Measurements from ENCODE around the gene GPR37L1. TPM values are rescaled to one million over a fixed set of nuclear protein-coding genes. Genes with fewer than 3 reads are reported as not detected.

GPR37L1 gene
- total RNA-seq, 1 donor from 2014 or later = 0.09 TPM

GRCh38 chr1:202104073-202104472, 18.6 kb upstream of the GPR37L1 start:
- peak overlapping the region; percentile 33 for H3K27ac Mint-ChIP-seq
- DNase-seq (ENCODE audit: low spot score in 2 of 2, unreplicated experiment in 2 of 2) = no peak
- TF ChIP-seq CTCF (IDR thresholded peaks at IDR 0.05; ENCODE audit: unreplicated experiment) = no peak
- H3K27me3 Mint-ChIP-seq (ENCODE audit: low read depth) = no peaks in the 10 kb centered on the region
- H3K4me1 Mint-ChIP-seq = peaks cover 42% of the 10 kb centered on the region
- no peak overlapping the region for H3K4me3 Mint-ChIP-seq
- no peaks in the 10 kb centered on the region for H3K36me3 Mint-ChIP-seq
- H3K9me3 Mint-ChIP-seq = no peaks in the 10 kb centered on the region

GRCh38 chr1:202105571-202106339, 17.0 kb upstream of the GPR37L1 start:
- H3K4me1 Mint-ChIP-seq = peaks cover 46% of the 10 kb centered on the region
- H3K36me3 Mint-ChIP-seq = no peaks in the 10 kb centered on the region
- TF ChIP-seq CTCF (IDR thresholded peaks at IDR 0.05; ENCODE audit: unreplicated experiment) = no peak
- DNase-seq (ENCODE audit: low spot score in 2 of 2, unreplicated experiment in 2 of 2) = peak in 1 of 2 experiments; percentile 76
- no peaks in the 10 kb centered on the region for H3K9me3 Mint-ChIP-seq
- peak overlapping the region; percentile 4 for H3K4me3 Mint-ChIP-seq
- peak overlapping the region; percentile 98 for H3K27ac Mint-ChIP-seq
- H3K27me3 Mint-ChIP-seq (ENCODE audit: low read depth) = no peaks in the 10 kb centered on the region

- no peak for TF ChIP-seq CTCF (IDR thresholded peaks at IDR 0.05; ENCODE audit: unreplicated experiment)
- H3K4me1 Mint-ChIP-seq = peaks cover 48% of the 10 kb centered on the region
- peak overlapping the region; percentile 98 for H3K27ac Mint-ChIP-seq
- no peaks in the 10 kb centered on the region for H3K9me3 Mint-ChIP-seq
- no peaks in the 10 kb centered on the region for H3K36me3 Mint-ChIP-seq
- H3K4me3 Mint-ChIP-seq = no peak overlapping the region
- H3K27me3 Mint-ChIP-seq (ENCODE audit: low read depth) = no peaks in the 10 kb centered on the region
- DNase-seq (ENCODE audit: low spot score in 2 of 2, unreplicated experiment in 2 of 2) = no peak
Observed at GRCh38 chr1:202106340-202107254, 16.1 kb upstream of the GPR37L1 start.

GRCh38 chr1:202107321-202107761, 15.4 kb upstream of the GPR37L1 start:
- DNase-seq (ENCODE audit: low spot score in 2 of 2, unreplicated experiment in 2 of 2) = no peak
- no peaks in the 10 kb centered on the region for H3K9me3 Mint-ChIP-seq
- peak overlapping the region; percentile 98 for H3K27ac Mint-ChIP-seq
- peaks cover 48% of the 10 kb centered on the region for H3K4me1 Mint-ChIP-seq
- no peak for TF ChIP-seq CTCF (IDR thresholded peaks at IDR 0.05; ENCODE audit: unreplicated experiment)
- H3K36me3 Mint-ChIP-seq = no peaks in the 10 kb centered on the region
- H3K4me3 Mint-ChIP-seq = no peak overlapping the region
- no peaks in the 10 kb centered on the region for H3K27me3 Mint-ChIP-seq (ENCODE audit: low read depth)

GRCh38 chr1:202107801-202108731, 14.7 kb upstream of the GPR37L1 start:
- no peaks in the 10 kb centered on the region for H3K27me3 Mint-ChIP-seq (ENCODE audit: low read depth)
- H3K4me1 Mint-ChIP-seq = peaks cover 51% of the 10 kb centered on the region
- DNase-seq (ENCODE audit: low spot score in 2 of 2, unreplicated experiment in 2 of 2) = no peak
- H3K9me3 Mint-ChIP-seq = no peaks in the 10 kb centered on the region
- no peak for TF ChIP-seq CTCF (IDR thresholded peaks at IDR 0.05; ENCODE audit: unreplicated experiment)
- H3K27ac Mint-ChIP-seq = peak overlapping the region; percentile 98
- H3K36me3 Mint-ChIP-seq = no peaks in the 10 kb centered on the region
- H3K4me3 Mint-ChIP-seq = no peak overlapping the region
